ENCODE results near the gene EFHD2.
"Not testable (repeated sequence)": the region's sequence is repeated elsewhere in the genome, so short reads cannot be mapped to it uniquely, and the experiment has no call there.

Gene EFHD2

GRCh38 chr1:15432324-15432723 lies 22.6 kb downstream of the EFHD2 start:
- no peak for DNase-seq

- no peak for DNase-seq
Observed at GRCh38 chr1:15433471-15433870, 23.8 kb downstream of the EFHD2 start.

GRCh38 chr1:15434739-15435138 lies 25.1 kb downstream of the EFHD2 start:
- not testable (repeated sequence) for DNase-seq

- no peak for DNase-seq
Observed at GRCh38 chr1:15435239-15436077, 25.8 kb downstream of the EFHD2 start.

- no peak for DNase-seq
Observed at GRCh38 chr1:15436881-15437442, 27.3 kb downstream of the EFHD2 start.

GRCh38 chr1:15439325-15439724 lies 29.6 kb downstream of the EFHD2 start:
- no peak for DNase-seq

GRCh38 chr1:15440357-15440756 lies 30.7 kb downstream of the EFHD2 start:
- no peak for DNase-seq

- DNase-seq = no peak
Observed at GRCh38 chr1:15441247-15441646, 31.6 kb downstream of the EFHD2 start.

GRCh38 chr1:15442119-15442518 lies 32.4 kb downstream of the EFHD2 start:
- no peak for DNase-seq

GRCh38 chr1:15442759-15443158 lies 33.1 kb downstream of the EFHD2 start:
- no peak for DNase-seq

- DNase-seq = no peak
Observed at GRCh38 chr1:15443281-15443680, 33.6 kb downstream of the EFHD2 start.

- no peak for DNase-seq
Observed at GRCh38 chr1:15444468-15445389, 35.0 kb downstream of the EFHD2 start.

- no peak for DNase-seq
Observed at GRCh38 chr1:15445390-15446122, 35.9 kb downstream of the EFHD2 start.

GRCh38 chr1:15446212-15446611 lies 36.5 kb downstream of the EFHD2 start:
- DNase-seq = no peak

GRCh38 chr1:15448877-15449462 lies 39.3 kb downstream of the EFHD2 start:
- no peak for DNase-seq

GRCh38 chr1:15449567-15449966 lies 39.9 kb downstream of the EFHD2 start:
- DNase-seq = no peak

- DNase-seq = no peak
Observed at GRCh38 chr1:15451014-15451722, 41.5 kb downstream of the EFHD2 start.

- no peak for DNase-seq
Observed at GRCh38 chr1:15452216-15452615, 42.5 kb downstream of the EFHD2 start.

GRCh38 chr1:15452866-15453571 lies 43.3 kb downstream of the EFHD2 start:
- DNase-seq = no peak

GRCh38 chr1:15453734-15454133 lies 44.0 kb downstream of the EFHD2 start:
- DNase-seq = no peak

- DNase-seq = no peak
Observed at GRCh38 chr1:15454256-15454655, 44.6 kb downstream of the EFHD2 start.
